NB4 (cell line): ENCODE data around the gene USH2A.

Experiments
- DNase-seq: peaks from one replicate; pipeline ENCODE4 v3.0.0; 2010; ENCODE audit warnings: low read depth
- H3K4me3 ChIP-seq: one replicate; pipeline ENCODE4 v1.5.1; 2011; ENCODE audit warnings: mild to moderate bottlenecking, low read depth, low read length, moderate library complexity
- CTCF ChIP-seq: IDR thresholded peaks from one replicate; pipeline ENCODE4 v1.5.1; 2012; ENCODE audit warnings: low read depth, low read length
- MAX ChIP-seq: IDR thresholded peaks from 2 replicates; pipeline ENCODE4 v1.6.1; 2011; ENCODE audit warnings: low read depth, low read length
- MYC ChIP-seq: IDR thresholded peaks from 2 replicates; pipeline ENCODE4 v1.6.1; 2011; ENCODE audit warnings: low read depth, low read length
- POLR2A ChIP-seq: IDR thresholded peaks from 2 replicates; pipeline ENCODE4 v1.6.1; 2011; ENCODE audit warnings: mild to moderate bottlenecking; ENCODE audit not compliant: insufficient read length; ENCODE audit errors: extremely low read depth

USH2A gene

GRCh38 chr1:215883004-215883403, 540.2 kb downstream of the USH2A start:
- H3K4me3 ChIP-seq, result no peak overlapping the region
- TF ChIP-seq MAX (no peak), MYC (no peak), POLR2A (no peak), CTCF (no peak)
- DNase-seq, result no peak

GRCh38 chr1:215878843-215879242, 544.4 kb downstream of the USH2A start:
- DNase-seq, result no peak
- TF ChIP-seq MYC (no peak), MAX (no peak), CTCF (no peak), POLR2A (no peak)
- no peak overlapping the region for H3K4me3 ChIP-seq

- no peak for DNase-seq
- TF ChIP-seq POLR2A (no peak), CTCF (no peak), MYC (no peak), MAX (no peak)
- H3K4me3 ChIP-seq, result no peak overlapping the region
Observed at GRCh38 chr1:215878128-215878527, 545.1 kb downstream of the USH2A start.

GRCh38 chr1:215877452-215877951, 545.7 kb downstream of the USH2A start:
- no peak for DNase-seq
- no peak overlapping the region for H3K4me3 ChIP-seq
- TF ChIP-seq CTCF, result no peak
- TF ChIP-seq POLR2A, result no peak
- TF ChIP-seq MAX, result no peak
- TF ChIP-seq MYC, result no peak

GRCh38 chr1:215875712-215876111, 547.5 kb downstream of the USH2A start:
- no peak for TF ChIP-seq POLR2A
- no peak for TF ChIP-seq CTCF
- no peak for TF ChIP-seq MAX
- no peak for TF ChIP-seq MYC
- H3K4me3 ChIP-seq, result no peak overlapping the region
- DNase-seq, result no peak
